Measurements from ENCODE around the gene TXNDC2. TPM values are rescaled to one million over a fixed set of nuclear protein-coding genes. Genes with fewer than 3 reads are reported as not detected.

TXNDC2 gene
- polyA plus RNA-seq, 3 donors = 0.10 to 0.36 TPM; not detected in 1

GRCh38 chr18:9887992-9888391 is 2.2 kb downstream of the TXNDC2 start:
- Histone ChIP-seq H2AFZ (ENCODE audit: insufficient read depth, low read depth, low read length, poor library complexity, severe bottlenecking) (no peak overlapping the region), H3K4me2 (replicated peaks; ENCODE audit: extremely low read depth, low read length, poor library complexity, severe bottlenecking) (no peak overlapping the region), H3K4me3 (replicated peaks in 1 of 3; ENCODE audit: low read depth in 2 of 3, low read length in 3 of 3) (no peak overlapping the region), H3K27ac (ENCODE audit: low read depth in 1 of 2, low read length in 2 of 2) (no peak overlapping the region), H3K4me1 (ENCODE audit: control insufficient read depth in 1 of 2, insufficient read depth in 2 of 2, low read length in 2 of 2) (peaks cover 0 to 4% of the 10 kb centered on the region in 2 donors), H3K79me2 (ENCODE audit: insufficient read depth, low read length) (no peaks in the 10 kb centered on the region), H3K9me3 (replicated peaks in 1 of 2; ENCODE audit: control insufficient read depth in 1 of 2, insufficient read depth in 1 of 2, low read length in 2 of 2) (no peaks in the 10 kb centered on the region), H4K20me1 (ENCODE audit: insufficient read depth, low read length) (no peaks in the 10 kb centered on the region), H3K27me3 (ENCODE audit: control insufficient read depth in 2 of 2, insufficient read depth in 2 of 2, low read length in 2 of 2) (no peaks in the 10 kb centered on the region), H3K36me3 (replicated peaks in 1 of 2; ENCODE audit: control insufficient read depth in 1 of 2, insufficient read depth in 2 of 2, low read length in 2 of 2) (no peaks in the 10 kb centered on the region), H3K9ac (ENCODE audit: insufficient read depth, low read length, poor library complexity, severe bottlenecking) (no peak overlapping the region)
- DNase-seq = no peak
- H3K9me3 Mint-ChIP-seq = peaks cover 0 to 10% (median 2%) of the 10 kb centered on the region in 7 donors
- no peak overlapping the region for H3K4me3 Mint-ChIP-seq
- TF ChIP-seq, protein P1, sequence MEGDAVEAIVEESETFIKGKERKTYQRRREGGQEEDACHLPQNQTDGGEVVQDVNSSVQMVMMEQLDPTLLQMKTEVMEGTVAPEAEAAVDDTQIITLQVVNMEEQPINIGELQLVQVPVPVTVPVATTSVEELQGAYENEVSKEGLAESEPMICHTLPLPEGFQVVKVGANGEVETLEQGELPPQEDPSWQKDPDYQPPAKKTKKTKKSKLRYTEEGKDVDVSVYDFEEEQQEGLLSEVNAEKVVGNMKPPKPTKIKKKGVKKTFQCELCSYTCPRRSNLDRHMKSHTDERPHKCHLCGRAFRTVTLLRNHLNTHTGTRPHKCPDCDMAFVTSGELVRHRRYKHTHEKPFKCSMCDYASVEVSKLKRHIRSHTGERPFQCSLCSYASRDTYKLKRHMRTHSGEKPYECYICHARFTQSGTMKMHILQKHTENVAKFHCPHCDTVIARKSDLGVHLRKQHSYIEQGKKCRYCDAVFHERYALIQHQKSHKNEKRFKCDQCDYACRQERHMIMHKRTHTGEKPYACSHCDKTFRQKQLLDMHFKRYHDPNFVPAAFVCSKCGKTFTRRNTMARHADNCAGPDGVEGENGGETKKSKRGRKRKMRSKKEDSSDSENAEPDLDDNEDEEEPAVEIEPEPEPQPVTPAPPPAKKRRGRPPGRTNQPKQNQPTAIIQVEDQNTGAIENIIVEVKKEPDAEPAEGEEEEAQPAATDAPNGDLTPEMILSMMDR (IDR thresholded peaks at IDR 0.05) = no peak
- intact Hi-C loops (cut with micrococcal nuclease) = no loop called here
- whole genome bisulfite sequencing (ENCODE audit: insufficient coverage) = no CpG with 5 or more reads among the region's 5 CpGs
- H3K27ac Mint-ChIP-seq = no peak overlapping the region
- peaks cover 0 to 8% (median 6%) of the 10 kb centered on the region in 3 donors for H3K27me3 Mint-ChIP-seq (ENCODE audit: low read depth in 3 of 3)
- no peaks in the 10 kb centered on the region for H3K36me3 Mint-ChIP-seq
- H3K4me1 Mint-ChIP-seq = peaks cover 6% of the 10 kb centered on the region

DNA sequence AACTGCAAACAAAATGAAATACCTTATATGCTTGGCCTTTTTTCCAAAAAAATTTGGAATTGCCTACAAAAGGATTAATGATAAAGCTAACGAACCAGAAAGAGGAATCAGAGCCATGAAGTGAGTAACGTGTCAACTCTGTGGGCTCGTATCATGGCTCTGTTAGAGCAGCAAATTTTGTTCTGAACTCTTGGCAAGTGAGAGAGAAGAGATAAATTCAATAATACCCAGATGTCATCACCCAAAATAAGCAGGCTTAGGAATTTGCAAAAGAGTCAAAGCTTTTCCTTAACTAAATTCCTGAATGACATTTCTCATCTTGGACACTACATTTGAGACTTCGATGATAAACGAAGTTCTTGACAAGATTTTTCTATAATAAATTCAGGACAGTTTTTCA is 4.4 kb downstream of the TXNDC2 start:
- H3K4me3 ChIP-seq (replicated peaks in 1 of 3; ENCODE audit: low read depth in 2 of 3, low read length in 3 of 3) = no peak overlapping the region
- H3K9ac ChIP-seq (ENCODE audit: insufficient read depth, low read length, poor library complexity, severe bottlenecking) = no peak overlapping the region
- intact Hi-C loops (cut with micrococcal nuclease) = no loop called here
- no peak for DNase-seq
- H3K36me3 ChIP-seq (replicated peaks in 1 of 2; ENCODE audit: control insufficient read depth in 1 of 2, insufficient read depth in 2 of 2, low read length in 2 of 2) = no peaks in the 10 kb centered on the region
- H3K4me2 ChIP-seq (replicated peaks; ENCODE audit: extremely low read depth, low read length, poor library complexity, severe bottlenecking) = no peak overlapping the region
- no peak overlapping the region for H3K27ac Mint-ChIP-seq
- peaks cover 0 to 10% (median 2%) of the 10 kb centered on the region in 7 donors for H3K9me3 Mint-ChIP-seq
- no CpG with 5 or more reads among the region's 5 CpGs for WGBS (ENCODE audit: insufficient coverage)
- TF ChIP-seq, protein P1 (IDR thresholded peaks at IDR 0.05) = no peak
- no peaks in the 10 kb centered on the region for H4K20me1 ChIP-seq (ENCODE audit: insufficient read depth, low read length)
- H3K27me3 ChIP-seq (ENCODE audit: control insufficient read depth in 2 of 2, insufficient read depth in 2 of 2, low read length in 2 of 2) = no peaks in the 10 kb centered on the region
- H3K36me3 Mint-ChIP-seq = no peaks in the 10 kb centered on the region
- H3K27ac ChIP-seq (ENCODE audit: low read depth in 1 of 2, low read length in 2 of 2) = no peak overlapping the region
- no peaks in the 10 kb centered on the region for H3K4me1 ChIP-seq (ENCODE audit: control insufficient read depth in 1 of 2, insufficient read depth in 2 of 2, low read length in 2 of 2)
- no peak overlapping the region for H2AFZ ChIP-seq (ENCODE audit: insufficient read depth, low read depth, low read length, poor library complexity, severe bottlenecking)
- no peaks in the 10 kb centered on the region for H3K79me2 ChIP-seq (ENCODE audit: insufficient read depth, low read length)
- no peak overlapping the region for H3K4me3 Mint-ChIP-seq
- H3K27me3 Mint-ChIP-seq (ENCODE audit: low read depth in 3 of 3) = peaks cover 2 to 8% (median 6%) of the 10 kb centered on the region in 3 donors
- H3K9me3 ChIP-seq (replicated peaks in 1 of 2; ENCODE audit: control insufficient read depth in 1 of 2, insufficient read depth in 1 of 2, low read length in 2 of 2) = no peaks in the 10 kb centered on the region
- H3K4me1 Mint-ChIP-seq = no peaks in the 10 kb centered on the region
